ENCODE measurements around the gene PIGQ. TPM values are rescaled to one million over a fixed set of nuclear protein-coding genes. Genes with fewer than 3 reads are reported as not detected.
A peak's percentile ranks its signal among the peaks of the same experiment; 100 is the strongest.

PIGQ gene
- total and polyA plus RNA-seq, 2 of the 4 experiments (the other 2 are of a cell fraction): 5.9 to 36.8 TPM

DNA sequence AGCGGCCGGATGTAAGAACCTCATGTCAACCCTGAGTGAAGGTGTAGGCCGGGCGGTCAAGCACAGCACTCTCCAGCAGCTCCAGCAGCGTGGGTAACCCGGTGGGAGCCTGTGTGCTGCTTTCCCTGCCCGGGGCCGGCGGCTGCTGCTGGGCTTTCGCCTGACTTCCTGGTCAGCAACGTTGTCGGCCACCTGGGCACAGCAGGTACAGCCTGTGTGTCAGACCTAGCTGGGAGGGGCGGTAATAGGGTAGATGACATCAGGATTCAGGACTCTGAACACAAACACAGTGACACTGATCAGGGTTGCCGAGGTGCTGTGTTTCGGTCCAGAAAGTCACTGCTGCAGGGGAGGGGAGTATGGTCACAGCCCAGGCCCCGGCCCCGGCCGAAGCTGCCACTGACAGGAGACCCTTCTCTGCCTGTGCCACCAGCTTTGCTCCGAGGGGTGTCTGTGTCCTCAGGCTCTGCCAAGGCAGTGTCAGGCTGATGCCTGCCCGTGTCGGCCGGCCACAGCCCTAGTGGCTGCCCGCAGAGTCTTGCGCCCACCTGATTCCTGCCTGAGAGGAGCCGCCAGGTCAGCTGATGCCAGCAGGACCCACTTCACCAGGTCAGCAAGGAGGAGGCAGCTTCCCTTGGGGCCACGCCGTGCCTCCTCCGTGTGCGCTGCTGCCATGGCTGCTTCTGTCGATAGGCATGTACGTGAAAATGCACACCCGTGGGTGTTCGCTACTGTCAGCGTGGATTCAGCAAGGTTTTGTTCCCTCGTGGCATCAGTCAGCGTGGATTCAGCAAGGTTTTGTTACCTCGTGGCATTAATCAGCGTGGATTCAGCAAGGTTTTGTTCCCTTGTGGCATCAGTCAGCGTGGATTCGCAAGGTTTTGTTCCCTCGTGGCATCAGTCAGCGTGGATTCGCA, 29.3 kb downstream of the PIGQ start:
- no peak overlapping the region for H3K18ac ChIP-seq (ENCODE audit: low read depth, low read length)
- BruUV-seq (replicated peaks): no TSS peak
- H3K9me1 ChIP-seq (ENCODE audit: insufficient read depth, low read length): 0 out of 2 replicates have a peak, but pooled peaks cover 4% of the 10 kb centered on the region
- peaks cover 6% of the 10 kb centered on the region; the same call in 1 of the 2 replicates for H3K36me3 ChIP-seq (ENCODE audit: control insufficient read depth, insufficient read depth, low read length)
- H3K56ac ChIP-seq (ENCODE audit: extremely low read depth, insufficient read depth, low read length): no peak overlapping the region
- no peak overlapping the region for H2BK5ac ChIP-seq (ENCODE audit: low read depth, low read length, poor library complexity, severe bottlenecking)
- no peak overlapping the region for H2BK15ac ChIP-seq (ENCODE audit: low read depth, low read length)
- CTCF ChIA-PET: no interaction called here
- no peak overlapping the region for H4K8ac ChIP-seq (ENCODE audit: low read depth in 2 of 2, low read length in 2 of 2)
- H4K91ac ChIP-seq (ENCODE audit: insufficient read depth, low read depth, low read length): no peak overlapping the region
- intact Hi-C loops (cut with micrococcal nuclease): no loop called here
- H4K5ac ChIP-seq (ENCODE audit: low read depth, low read length): no peak overlapping the region
- H2AK5ac ChIP-seq (ENCODE audit: low read depth, low read length): no peak overlapping the region
- no peak overlapping the region for H3K9ac ChIP-seq (ENCODE audit: low read depth, low read length)
- peaks cover 27% of the 10 kb centered on the region for H4K20me1 ChIP-seq (ENCODE audit: insufficient read depth, low read length)
- H3K27ac ChIP-seq (ENCODE audit: insufficient read depth, low read length): no peak overlapping the region
- in situ Hi-C loops (cut with MboI; ENCODE audit: low sequenced_read_pairs): no loop called here
- H2AFZ ChIP-seq (replicated peaks; ENCODE audit: low read length, poor library complexity): no peak overlapping the region
- no peak overlapping the region for H3K23ac ChIP-seq (ENCODE audit: low read depth, low read length)
- ATAC-seq (ENCODE audit: low read depth): no peak
- no peak overlapping the region for H3K4me2 ChIP-seq (ENCODE audit: low read depth, low read length)
- no peak for DNase-seq
- H3K27me3 ChIP-seq (ENCODE audit: control insufficient read depth, insufficient read depth, low read length): no peaks in the 10 kb centered on the region
- H3K9me3 ChIP-seq (ENCODE audit: control insufficient read depth, insufficient read depth, low read length): no peaks in the 10 kb centered on the region
- POLR2A ChIA-PET (ENCODE audit: unreplicated experiment): no interaction called here
- no peak overlapping the region for H3K4ac ChIP-seq (ENCODE audit: low read depth, low read length)
- H2BK20ac ChIP-seq (ENCODE audit: low read depth, low read length): no peak overlapping the region
- H3K4me3 ChIP-seq (ENCODE audit: insufficient read depth, low read depth, low read length): no peak overlapping the region
- 93% methylated on average over 16 of the region's 43 CpGs; no CpG with 5 or more reads in 1 of the 2 experiments for WGBS, 2 experiments (ENCODE audit: extremely low coverage in 2 of 2, insufficient read length in 1 of 2)
- no peak overlapping the region for H3K14ac ChIP-seq (replicated peaks; ENCODE audit: low read depth, low read length)
- peaks cover 20 to 76% of the 10 kb centered on the region in 2 experiments for H3K79me1 ChIP-seq (ENCODE audit: low read depth in 1 of 2, low read length in 2 of 2)
- no peak overlapping the region for H2BK120ac ChIP-seq (ENCODE audit: low read depth, low read length)
- peak overlapping the region; percentile 42 for H2AK9ac ChIP-seq (replicated peaks; ENCODE audit: low read depth, low read length, poor library complexity)
- dilution Hi-C loops (cut with HindIII; ENCODE audit: low sequenced_read_pairs, unreplicated experiment): no loop called here
- H3K4me1 ChIP-seq (ENCODE audit: control insufficient read depth, insufficient read depth, low read length): no peaks in the 10 kb centered on the region
- no peak for TF ChIP-seq RFX5 (IDR thresholded peaks at IDR 0.05; ENCODE audit: low read depth, low read length)
- TF ChIP-seq POLR2A (IDR thresholded peaks at IDR 0.05; ENCODE audit: low read depth, low read length): no peak
- no peak for TF ChIP-seq RCOR1 (IDR thresholded peaks at IDR 0.05; ENCODE audit: insufficient replicate concordance, low read length)
- no peak for TF ChIP-seq MXI1 (IDR thresholded peaks at IDR 0.05; ENCODE audit: borderline replicate concordance, low read depth, low read length)
- no peak for TF ChIP-seq RAD21 (IDR thresholded peaks at IDR 0.05; ENCODE audit: low read length)
- TF ChIP-seq ELK1 (IDR thresholded peaks at IDR 0.05; ENCODE audit: borderline replicate concordance, low read depth, low read length): no peak
- TF ChIP-seq SMC3 (IDR thresholded peaks at IDR 0.05; ENCODE audit: low read depth, low read length): no peak
- TF ChIP-seq MAZ (IDR thresholded peaks at IDR 0.05; ENCODE audit: borderline replicate concordance, low read depth, low read length): no peak
- no peak for TF ChIP-seq MAFK (IDR thresholded peaks at IDR 0.05; ENCODE audit: low read depth, low read length)
- TF ChIP-seq CTCF (conservative IDR thresholded peaks at IDR 0.05; ENCODE audit: low read depth, low read length): no peak
- no peak for TF ChIP-seq NFE2L2 (IDR thresholded peaks at IDR 0.05; ENCODE audit: low read depth, low read length)
- no peak for TF ChIP-seq BHLHE40 (IDR thresholded peaks at IDR 0.05; ENCODE audit: low read depth, low read length)
- TF ChIP-seq CEBPB (IDR thresholded peaks at IDR 0.05; ENCODE audit: low read depth, low read length): no peak
- no peak for TF ChIP-seq FOS (IDR thresholded peaks at IDR 0.05; ENCODE audit: low read depth, low read length)
- TF ChIP-seq, protein P1, sequence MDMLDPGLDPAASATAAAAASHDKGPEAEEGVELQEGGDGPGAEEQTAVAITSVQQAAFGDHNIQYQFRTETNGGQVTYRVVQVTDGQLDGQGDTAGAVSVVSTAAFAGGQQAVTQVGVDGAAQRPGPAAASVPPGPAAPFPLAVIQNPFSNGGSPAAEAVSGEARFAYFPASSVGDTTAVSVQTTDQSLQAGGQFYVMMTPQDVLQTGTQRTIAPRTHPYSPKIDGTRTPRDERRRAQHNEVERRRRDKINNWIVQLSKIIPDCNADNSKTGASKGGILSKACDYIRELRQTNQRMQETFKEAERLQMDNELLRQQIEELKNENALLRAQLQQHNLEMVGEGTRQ (IDR thresholded peaks at IDR 0.05; ENCODE audit: low read depth, low read length): no peak

Measured in IMR-90 (cell line).